Psoas muscle (tissue), 8 donors: ENCODE results near the gene ABCB8. TPM values are rescaled to one million over a fixed set of nuclear protein-coding genes. Genes with fewer than 3 reads are reported as not detected.

Experiments used
- ATAC-seq, 4 donors: fragments of 200-7000 bp; cut with Tn5 transposase; one replicate each; pipeline ENCODE4 v1.9.1; 2020; ENCODE audit warnings: moderate library complexity in 3 of 4, mild to moderate bottlenecking in 2 of 4
- DNase-seq, 2 donors: peaks; one replicate each; pipeline ENCODE4 v3.0.0-alpha.2; 2020
- H3K27ac ChIP-seq: fragments of 200-600 bp; one replicate; pipeline ENCODE4 v1.8.0; 2022
- H3K27me3 ChIP-seq, 3 donors: fragments of 200-600 bp in 1 of 3; one replicate each; pipeline versions ENCODE4 v1.6.1 to v1.8.0; 2013 to 2022; ENCODE audit warnings: low read length in 2 of 3, mild to moderate bottlenecking in 2 of 3, moderate library complexity in 1 of 3; ENCODE audit not compliant: insufficient read depth in 3 of 3
- H3K36me3 ChIP-seq, 2 donors: fragments of 200-600 bp in 1 of 2; one replicate each; pipeline versions ENCODE4 v1.6.1 to v1.8.0; 2013 to 2022; ENCODE audit warnings: low read depth in 1 of 2, mild to moderate bottlenecking in 1 of 2, moderate library complexity in 1 of 2; ENCODE audit not compliant: insufficient read depth in 1 of 2
- H3K4me1 ChIP-seq: fragments of 200-600 bp; one replicate; pipeline ENCODE4 v1.8.0; 2022
- H3K4me3 ChIP-seq: fragments of 200-600 bp; one replicate; pipeline ENCODE4 v1.8.0; 2022; ENCODE audit warnings: mild to moderate bottlenecking
- H3K9me3 ChIP-seq: fragments of 200-600 bp; one replicate; pipeline ENCODE4 v1.8.0; 2022
- CTCF ChIP-seq: fragments of 200-600 bp; IDR thresholded peaks from one replicate; pipeline ENCODE4 v1.8.0; 2022; ENCODE audit warnings: antibody characterized with exemption
- WGBS, 3 donors: extraction: QIAGEN DNeasy Blood & Tissue Kit; methylation state at CpG; one replicate each; pipeline versions ENCODE4 v1.1.6 to v1.1.7; 2013; 5-methylcytosine and 5-hydroxymethylcytosine counted together
- intact Hi-C, 2 donors: fragments of 100-400 bp; cut with DNase I; formaldehyde crosslinking; loops; one replicate each; pipeline versions ENCODE4 v1.11.0 to v1.14.2; 2022
- polyA plus RNA-seq, 3 donors: library from polyadenylated mRNA; stranded (reverse); fragments of 200-250 nt; gene quantifications; one replicate each; pipeline ENCODE4 v1.2.3, GENCODE V29; 2013
- total RNA-seq, 4 donors: library from RNA; stranded (reverse); fragmentation: NEBNext Ultra II Directional in 2 of 4; extraction: Animal tissue kit (Norgen Biotek cat#: 25700) in 2 of 4; gene quantifications; one replicate each; pipeline versions ENCODE4 v1.2.1 to v1.2.4, GENCODE V29; 2021 to 2023
- donor health status: healthy with polysubstance abuse.
- donor health status: DM: no; HTN: no; CAD: no; lungs with moderate emphysema.
- donor health status: Bipolar disorder and iron deficiency.
- donor health status: healthy.
- donor health status: DM: yes; HTN: yes; CAD: no.
- donor health status: DM: no; HTN: no; CAD: no.
- donor health status: DM: no; HTN: no; CAD: no.
- donor health status: DM: yes; HTN: yes; CAD: no.

Gene ABCB8
- total and polyA plus RNA-seq, 7 donors, result 9.3 to 20.7 (median 16.6) TPM

GRCh38 chr7:150998341-150998740 is 29.9 kb upstream of the ABCB8 start:
- ATAC-seq, result no peak

DNA sequence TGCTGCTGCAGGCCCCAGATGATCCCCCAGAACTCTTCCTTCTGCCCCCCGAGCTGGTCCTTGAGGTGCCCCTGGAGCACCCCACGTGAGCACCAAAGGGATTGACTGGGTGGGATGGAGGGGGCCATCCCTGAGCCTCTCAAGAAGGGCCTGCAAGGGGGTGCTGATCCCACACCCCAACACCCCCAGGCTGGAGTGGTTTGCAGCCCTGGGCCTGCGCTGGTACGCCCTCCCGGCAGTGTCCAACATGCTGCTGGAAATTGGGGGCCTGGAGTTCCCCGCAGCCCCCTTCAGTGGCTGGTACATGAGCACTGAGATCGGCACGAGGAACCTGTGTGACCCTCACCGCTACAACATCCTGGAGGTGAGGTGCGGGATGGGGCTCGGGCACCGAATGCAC is 29.2 kb upstream of the ABCB8 start:
- Histone ChIP-seq H3K36me3 (no peaks in the 10 kb centered on the region), H3K27me3 (peaks cover 0 to 13% (median 4%) of the 10 kb centered on the region in 3 donors), H3K4me3 (no peak overlapping the region), H3K4me1 (no peaks in the 10 kb centered on the region), H3K27ac (no peak overlapping the region), H3K9me3 (no peaks in the 10 kb centered on the region)
- WGBS, 3 donors, result 89 to 95% (median 90%) methylated on average over 12 of the region's 12 CpGs
- no peak for ATAC-seq
- TF ChIP-seq CTCF, result no peak
- intact Hi-C loops, result no loop called here
- no peak for DNase-seq

More at GRCh38 chr7:150998341-150998740, 29.9 kb upstream of the ABCB8 start:
- TF ChIP-seq CTCF, result no peak
- Histone ChIP-seq H3K4me1 (no peaks in the 10 kb centered on the region), H3K27me3 (peaks cover 0 to 9% (median 4%) of the 10 kb centered on the region in 3 donors), H3K9me3 (no peaks in the 10 kb centered on the region), H3K4me3 (no peak overlapping the region), H3K27ac (no peak overlapping the region), H3K36me3 (no peaks in the 10 kb centered on the region)
- intact Hi-C loops, result no loop called here
- no peak for DNase-seq
- WGBS, 3 donors, result 77 to 85% (median 81%) methylated on average over 20 of the region's 20 CpGs

DNA sequence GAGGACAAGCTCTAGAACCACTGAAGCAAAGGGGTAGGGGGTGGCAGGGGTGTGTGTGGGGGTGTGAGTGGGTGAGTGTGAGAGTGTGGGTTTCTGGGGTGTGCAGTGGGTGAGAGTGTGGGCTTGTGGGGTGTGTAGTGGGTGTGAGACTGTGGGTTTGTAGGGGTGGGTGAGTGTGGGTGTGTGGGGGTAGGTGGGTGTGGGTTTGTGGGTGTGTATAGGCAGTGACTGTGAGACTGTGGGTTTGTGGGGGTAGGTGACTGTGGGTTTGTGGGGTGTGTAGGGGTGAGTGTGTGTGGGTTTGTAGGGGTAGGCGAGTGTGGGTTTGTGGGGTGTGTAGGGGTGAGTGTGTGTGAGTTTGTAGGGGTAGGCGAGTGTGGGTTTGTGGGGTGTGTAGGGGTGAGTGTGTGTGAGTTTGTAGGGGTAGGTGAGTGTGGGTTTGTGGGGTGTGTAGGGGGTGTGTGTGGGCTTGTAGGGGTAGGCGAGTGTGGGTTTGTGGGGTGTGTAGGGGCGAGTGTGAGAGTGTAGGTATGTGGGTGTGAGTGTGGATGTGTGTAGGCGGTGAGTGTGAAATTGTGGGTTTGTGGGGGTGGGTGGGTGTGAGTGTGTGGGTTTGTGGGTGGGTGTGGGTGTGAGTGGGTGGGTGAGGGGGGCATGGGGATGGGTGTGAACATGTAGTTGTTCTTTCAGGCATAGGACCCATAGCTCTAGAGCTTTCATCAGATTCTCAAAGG is 28.6 kb upstream of the ABCB8 start:
- intact Hi-C loops, result no loop called here
- H3K9me3 ChIP-seq, result no peaks in the 10 kb centered on the region
- no peak for DNase-seq
- H3K27ac ChIP-seq, result no peak overlapping the region
- TF ChIP-seq CTCF, result no peak
- no peaks in the 10 kb centered on the region for H3K36me3 ChIP-seq
- H3K27me3 ChIP-seq, result peaks cover 0 to 13% (median 4%) of the 10 kb centered on the region in 3 donors
- no peak for ATAC-seq
- H3K4me3 ChIP-seq, result no peak overlapping the region
- H3K4me1 ChIP-seq, result no peaks in the 10 kb centered on the region
- WGBS, 3 donors, result 94 to 98% (median 94%) methylated on average over 4 to 5 of the region's 5 CpGs

DNA sequence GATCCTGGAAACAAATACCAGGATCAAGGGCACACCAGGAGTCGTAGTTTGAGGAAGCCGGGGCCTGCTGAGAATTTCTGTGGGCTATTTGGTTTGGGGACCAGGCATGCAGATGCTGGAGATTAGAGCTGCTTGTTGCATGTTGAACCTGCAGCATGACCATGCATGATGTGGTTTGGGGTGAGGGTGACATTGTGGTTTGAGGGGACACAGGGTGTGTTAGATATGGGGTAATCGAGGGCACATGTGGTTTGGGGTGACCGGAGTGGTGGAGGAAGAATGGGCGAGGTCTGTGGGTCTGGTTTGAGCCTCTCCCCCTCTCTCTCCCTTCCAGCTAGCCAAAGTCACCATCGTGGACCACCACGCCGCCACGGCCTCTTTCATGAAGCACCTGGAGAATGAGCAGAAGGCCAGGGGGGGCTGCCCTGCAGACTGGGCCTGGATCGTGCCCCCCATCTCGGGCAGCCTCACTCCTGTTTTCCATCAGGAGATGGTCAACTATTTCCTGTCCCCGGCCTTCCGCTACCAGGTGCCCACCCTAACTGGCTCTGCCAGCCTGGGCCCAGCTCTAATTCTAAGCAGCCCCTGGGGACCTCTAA is 27.3 kb upstream of the ABCB8 start:
- no peak for TF ChIP-seq CTCF
- intact Hi-C loops, result no loop called here
- no peak overlapping the region for H3K27ac ChIP-seq
- H3K27me3 ChIP-seq, result peaks cover 0 to 13% (median 4%) of the 10 kb centered on the region in 3 donors
- ATAC-seq, result no peak
- no peaks in the 10 kb centered on the region for H3K9me3 ChIP-seq
- no peak overlapping the region for H3K4me3 ChIP-seq
- WGBS, 3 donors, result 90 to 95% (median 90%) methylated on average over 13 of the region's 13 CpGs
- H3K4me1 ChIP-seq, result no peaks in the 10 kb centered on the region
- no peaks in the 10 kb centered on the region for H3K36me3 ChIP-seq
- no peak for DNase-seq
